Panc1 (cell line): ENCODE measurements around the gene NACA2. TPM values are rescaled to one million over a fixed set of nuclear protein-coding genes. Genes with fewer than 3 reads are reported as not detected.
A peak's percentile ranks its signal among the peaks of the same experiment; 100 is the strongest.

ENCODE experiments used
- ATAC-seq: fragments of 200-7000 bp; cut with Tn5 transposase; 2 replicates; pipeline ENCODE4 v1.9.1; 2020; ENCODE audit warnings: mild to moderate bottlenecking, moderate library complexity
- BruUV-seq: library from RNA; stranded (reverse); fragments of 400-500 nt; replicated peaks from 2 replicates; lab custom pipeline; 2021; lab: Mats Ljungman, UMichigan
- CTCF ChIA-PET: fragments of 300-600 bp; sonication (Branson Sonifier 250); formaldehyde crosslinking; loops from one replicate; lab custom pipeline; 2022; ENCODE audit warnings: antibody characterized with exemption; lab: Charles Lee
- POLR2A ChIA-PET: fragments of 300-600 bp; sonication (Branson Sonifier 250); formaldehyde crosslinking; loops from one replicate; lab custom pipeline; 2022; ENCODE audit warnings: antibody characterized with exemption; lab: Charles Lee
- DNase-seq: peaks from one replicate; pipeline ENCODE4 v3.0.0-alpha.2; 2010; ENCODE audit warnings: low read depth, low spot score
- H3K27ac ChIP-seq: 2 replicates; pipeline ENCODE4 v1.5.1; 2011; ENCODE audit warnings: mild to moderate bottlenecking, low read length, inconsistent platforms
- H3K27me3 ChIP-seq: fragments of 200-500 bp; sonication (Bioruptor generic); 2 replicates; pipeline ENCODE4 v1.6.0; 2014; ENCODE audit warnings: low read length, inconsistent platforms; ENCODE audit not compliant: control insufficient read depth, insufficient read depth
- H3K36me3 ChIP-seq: fragments of 200-500 bp; sonication (Bioruptor generic); 2 replicates; pipeline ENCODE4 v1.5.1; 2014; ENCODE audit warnings: inconsistent platforms, mild to moderate bottlenecking, low read length, moderate library complexity; ENCODE audit not compliant: control insufficient read depth, insufficient read depth
- H3K4me1 ChIP-seq: 2 replicates; pipeline ENCODE4 v1.5.1; 2011; ENCODE audit warnings: inconsistent platforms, mild to moderate bottlenecking, low read length, moderate library complexity; ENCODE audit not compliant: control insufficient read depth, insufficient read depth
- H3K4me3 ChIP-seq, 2 experiments: 2 replicates each; pipeline ENCODE4 v1.5.1; 2011 to 2012; ENCODE audit warnings: low read depth in 2 of 2, low read length in 2 of 2, mild to moderate bottlenecking in 2 of 2, inconsistent platforms in 1 of 2, moderate library complexity in 1 of 2
- H3K9me3 ChIP-seq: fragments of 200-500 bp; sonication (Bioruptor generic); 2 replicates; pipeline ENCODE4 v1.5.1; 2014; ENCODE audit warnings: low read depth, mild to moderate bottlenecking, inconsistent platforms, low read length, moderate library complexity; ENCODE audit not compliant: control insufficient read depth, insufficient read depth
- POLR2AphosphoS5 ChIP-seq: IDR thresholded peaks from 2 replicates; pipeline ENCODE4 v1.6.1; 2012; ENCODE audit warnings: mild to moderate bottlenecking, low read depth, low read length, moderate library complexity
- SIN3A ChIP-seq: IDR thresholded peaks from 2 replicates; pipeline ENCODE4 v1.6.1; 2012; ENCODE audit warnings: low read depth, mild to moderate bottlenecking, low read length, moderate library complexity, borderline replicate concordance; ENCODE audit not compliant: insufficient read depth
- TCF7L2 ChIP-seq: IDR thresholded peaks from 2 replicates; pipeline ENCODE4 v1.6.1; 2011; ENCODE audit warnings: mild to moderate bottlenecking, low read depth, low read length, inconsistent platforms
- in situ Hi-C: cut with HindIII; loops from 2 replicates; pipeline ENCODE4 v1.10.0; 2016; ENCODE audit warnings: low sequenced_read_pairs, low pct_unique_long_range_greater_than_20kb
- intact Hi-C: fragments of 100-400 bp; cut with micrococcal nuclease; formaldehyde crosslinking; loops from one replicate; pipeline ENCODE4 v1.10.0; 2022; ENCODE audit not compliant: unreplicated experiment
- total RNA-seq: library from RNA; stranded (reverse); gene quantifications from one replicate; pipeline ENCODE4 v1.2.1, GENCODE V29; 2021; ENCODE audit not compliant: unreplicated experiment
- TF ChIP-seq, protein P1 (sequence below), 2 experiments: IDR thresholded peaks; 2 replicates each; pipeline ENCODE4 v1.6.1; 2011 to 2012; ENCODE audit warnings: low read depth in 2 of 2, control low read depth in 1 of 2, low read length in 1 of 2, mild to moderate bottlenecking in 1 of 2, moderate library complexity in 1 of 2; ENCODE audit not compliant: insufficient read depth in 1 of 2
- TF ChIP-seq, protein P2 (sequence below): fragments of 450-650 bp; IDR thresholded peaks from 2 replicates; pipeline ENCODE4 v1.5.1; 2017; ENCODE audit warnings: mild to moderate bottlenecking

NACA2 gene
- total RNA-seq, 1 experiment from 2014 or later: not detected

DNA sequence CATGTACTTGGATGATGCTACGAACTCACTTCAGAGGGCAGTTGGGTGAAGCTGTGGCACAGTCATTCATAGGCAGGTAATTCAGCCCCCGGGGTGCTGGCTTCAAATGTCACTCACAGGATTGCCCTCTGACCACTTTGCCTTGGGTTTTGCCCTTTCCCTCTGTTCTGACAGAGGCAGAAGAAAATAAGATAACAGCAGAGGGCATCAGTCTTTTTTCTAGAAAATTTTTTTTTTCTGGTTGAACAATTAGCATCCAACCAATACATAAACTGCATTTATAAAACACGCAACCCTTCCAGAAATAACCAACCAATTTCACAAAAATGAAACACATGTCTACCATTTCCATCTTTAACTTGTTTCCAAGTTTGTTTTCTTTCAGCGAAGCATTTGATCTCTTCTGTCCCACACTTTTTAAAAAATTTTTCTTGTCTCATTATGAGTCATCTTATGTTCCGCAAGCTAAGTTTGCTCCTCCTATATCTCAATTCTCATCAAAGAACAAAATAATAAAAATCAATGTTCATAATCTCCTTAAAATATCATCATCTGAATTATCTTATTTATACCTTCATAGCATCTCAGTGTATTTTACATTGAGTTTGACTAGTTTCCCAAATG, 15.6 kb downstream of the NACA2 start:
- Histone ChIP-seq H3K9me3 (0 out of 2 replicates have a peak, but pooled peaks cover 7% of the 10 kb centered on the region), H3K36me3 (no peaks in the 10 kb centered on the region), H3K4me1 (peaks cover 4% of the 10 kb centered on the region; the same call in 1 of the 2 replicates), H3K4me3 (no peak overlapping the region), H3K27ac (no peak overlapping the region), H3K27me3 (no peaks in the 10 kb centered on the region)
- ChIA-PET POLR2A (no interaction called here), CTCF (interaction anchor here (0.6 to 2.6 kb wide), 5 partner anchors 19 to 863 kb away, joined by 3 to 15 read pairs (median 6); no protein-coding TSS in a partner anchor)
- intact Hi-C loops: loop anchor here (2.0 kb wide), 1 partner anchor 159 kb away; no protein-coding TSS in a partner anchor
- ATAC-seq (peak; percentile 58), DNase-seq (no peak)
- no TSS peak for BruUV-seq
- in situ Hi-C loops: no loop called here
- TF ChIP-seq SIN3A (no peak), TCF7L2 (no peak), POLR2AphosphoS5 (no peak)
- TF ChIP-seq, protein P1, sequence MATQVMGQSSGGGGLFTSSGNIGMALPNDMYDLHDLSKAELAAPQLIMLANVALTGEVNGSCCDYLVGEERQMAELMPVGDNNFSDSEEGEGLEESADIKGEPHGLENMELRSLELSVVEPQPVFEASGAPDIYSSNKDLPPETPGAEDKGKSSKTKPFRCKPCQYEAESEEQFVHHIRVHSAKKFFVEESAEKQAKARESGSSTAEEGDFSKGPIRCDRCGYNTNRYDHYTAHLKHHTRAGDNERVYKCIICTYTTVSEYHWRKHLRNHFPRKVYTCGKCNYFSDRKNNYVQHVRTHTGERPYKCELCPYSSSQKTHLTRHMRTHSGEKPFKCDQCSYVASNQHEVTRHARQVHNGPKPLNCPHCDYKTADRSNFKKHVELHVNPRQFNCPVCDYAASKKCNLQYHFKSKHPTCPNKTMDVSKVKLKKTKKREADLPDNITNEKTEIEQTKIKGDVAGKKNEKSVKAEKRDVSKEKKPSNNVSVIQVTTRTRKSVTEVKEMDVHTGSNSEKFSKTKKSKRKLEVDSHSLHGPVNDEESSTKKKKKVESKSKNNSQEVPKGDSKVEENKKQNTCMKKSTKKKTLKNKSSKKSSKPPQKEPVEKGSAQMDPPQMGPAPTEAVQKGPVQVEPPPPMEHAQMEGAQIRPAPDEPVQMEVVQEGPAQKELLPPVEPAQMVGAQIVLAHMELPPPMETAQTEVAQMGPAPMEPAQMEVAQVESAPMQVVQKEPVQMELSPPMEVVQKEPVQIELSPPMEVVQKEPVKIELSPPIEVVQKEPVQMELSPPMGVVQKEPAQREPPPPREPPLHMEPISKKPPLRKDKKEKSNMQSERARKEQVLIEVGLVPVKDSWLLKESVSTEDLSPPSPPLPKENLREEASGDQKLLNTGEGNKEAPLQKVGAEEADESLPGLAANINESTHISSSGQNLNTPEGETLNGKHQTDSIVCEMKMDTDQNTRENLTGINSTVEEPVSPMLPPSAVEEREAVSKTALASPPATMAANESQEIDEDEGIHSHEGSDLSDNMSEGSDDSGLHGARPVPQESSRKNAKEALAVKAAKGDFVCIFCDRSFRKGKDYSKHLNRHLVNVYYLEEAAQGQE (IDR thresholded peaks at IDR 0.05; ENCODE audit: insufficient read depth in 1 of 2, low read depth in 2 of 2, low read length in 1 of 2): no peak
- TF ChIP-seq, protein P2, sequence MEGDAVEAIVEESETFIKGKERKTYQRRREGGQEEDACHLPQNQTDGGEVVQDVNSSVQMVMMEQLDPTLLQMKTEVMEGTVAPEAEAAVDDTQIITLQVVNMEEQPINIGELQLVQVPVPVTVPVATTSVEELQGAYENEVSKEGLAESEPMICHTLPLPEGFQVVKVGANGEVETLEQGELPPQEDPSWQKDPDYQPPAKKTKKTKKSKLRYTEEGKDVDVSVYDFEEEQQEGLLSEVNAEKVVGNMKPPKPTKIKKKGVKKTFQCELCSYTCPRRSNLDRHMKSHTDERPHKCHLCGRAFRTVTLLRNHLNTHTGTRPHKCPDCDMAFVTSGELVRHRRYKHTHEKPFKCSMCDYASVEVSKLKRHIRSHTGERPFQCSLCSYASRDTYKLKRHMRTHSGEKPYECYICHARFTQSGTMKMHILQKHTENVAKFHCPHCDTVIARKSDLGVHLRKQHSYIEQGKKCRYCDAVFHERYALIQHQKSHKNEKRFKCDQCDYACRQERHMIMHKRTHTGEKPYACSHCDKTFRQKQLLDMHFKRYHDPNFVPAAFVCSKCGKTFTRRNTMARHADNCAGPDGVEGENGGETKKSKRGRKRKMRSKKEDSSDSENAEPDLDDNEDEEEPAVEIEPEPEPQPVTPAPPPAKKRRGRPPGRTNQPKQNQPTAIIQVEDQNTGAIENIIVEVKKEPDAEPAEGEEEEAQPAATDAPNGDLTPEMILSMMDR: no peak

DNA sequence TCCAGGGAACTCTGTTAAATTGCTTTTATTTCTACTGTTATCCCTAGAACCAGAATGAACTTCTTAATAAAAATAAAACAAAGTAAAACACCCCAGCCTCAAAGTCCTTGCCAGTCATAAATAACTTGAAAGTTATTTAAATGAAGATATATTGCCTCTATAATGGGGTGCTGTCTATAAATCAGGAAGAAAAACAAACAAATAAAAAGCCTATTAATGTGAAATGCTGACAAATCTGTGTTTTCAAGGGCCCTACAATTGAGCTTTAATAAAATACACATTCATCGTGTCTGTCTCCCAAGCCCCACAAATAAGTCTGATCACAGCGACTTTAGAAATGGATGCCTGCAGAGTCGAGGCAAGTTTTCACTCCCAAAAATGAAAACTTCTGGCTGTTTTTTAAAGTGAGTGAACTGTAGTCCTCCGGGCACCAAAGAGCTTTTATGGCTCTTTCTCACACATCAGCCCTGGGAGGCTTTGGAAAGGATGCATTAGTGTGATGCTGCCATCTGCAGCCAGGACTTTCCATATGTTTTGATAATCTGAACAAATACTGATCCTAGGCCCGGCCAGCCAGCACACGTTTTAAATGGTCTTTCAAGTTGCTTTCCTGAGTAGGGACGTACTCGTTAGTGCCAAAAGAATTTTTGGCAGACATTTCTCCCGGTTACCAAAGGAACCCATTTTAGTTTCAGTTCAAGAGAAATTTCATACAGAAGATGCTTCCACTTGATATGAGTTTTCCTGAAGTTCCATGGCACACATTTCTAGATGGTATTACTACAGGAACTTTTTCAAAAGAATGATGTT, 16.3 kb downstream of the NACA2 start:
- in situ Hi-C loops: no loop called here

More for the DNA sequence above, 16.3 kb downstream of the NACA2 start:
- no peak for TF ChIP-seq SIN3A
- TF ChIP-seq, protein P2: peak; percentile 82
- no peak for TF ChIP-seq POLR2AphosphoS5
- TF ChIP-seq, protein P1 (IDR thresholded peaks at IDR 0.05; ENCODE audit: insufficient read depth in 1 of 2, low read depth in 2 of 2, low read length in 1 of 2): no peak
- peaks cover 7% of the 10 kb centered on the region; the same call in 1 of the 2 replicates for H3K9me3 ChIP-seq
- H3K36me3 ChIP-seq: no peaks in the 10 kb centered on the region
- H3K27ac ChIP-seq: no peak overlapping the region
- H3K27me3 ChIP-seq: no peaks in the 10 kb centered on the region
- no peak for DNase-seq
- ATAC-seq: peak; percentile 99
- H3K4me3 ChIP-seq: no peak overlapping the region
- POLR2A ChIA-PET: no interaction called here
- peaks cover 4% of the 10 kb centered on the region; the same call in 1 of the 2 replicates for H3K4me1 ChIP-seq
- intact Hi-C loops: loop anchor here (2.0 kb wide), 1 partner anchor 158 kb away; no protein-coding TSS in a partner anchor
- CTCF ChIA-PET: interaction anchor here (0.5 to 2.6 kb wide), 8 partner anchors 9 to 162 kb away, joined by 3 to 15 read pairs (median 4); no protein-coding TSS in a partner anchor
- no TSS peak for BruUV-seq
